Measurements from ENCODE around the gene KCMF1. TPM values are rescaled to one million over a fixed set of nuclear protein-coding genes. Genes with fewer than 3 reads are reported as not detected.
A peak's percentile ranks its signal among the peaks of the same experiment; 100 is the strongest.

KCMF1 gene
- total RNA-seq, 5 donors from 2014 or later (not counting 1 experiment from before 2014, with no cell fraction given), result 56.7 to 62.5 (median 60.3) TPM

GRCh38 chr2:84946204-84947009 is 24.6 kb upstream of the KCMF1 start:
- Histone ChIP-seq H3K4me3 (ENCODE audit: control insufficient read depth in 1 of 2, extremely low read depth in 1 of 2, low read length in 1 of 2) (peak overlapping the region; percentile 21 to 39), H3K36me3 (ENCODE audit: control insufficient read depth in 2 of 2, extremely low read depth in 1 of 2, insufficient read depth in 1 of 2, low read length in 1 of 2) (no peaks in the 10 kb centered on the region), H3K9me3 (no peaks in the 10 kb centered on the region), H3K4me1 (ENCODE audit: control insufficient read depth in 1 of 2, extremely low read depth in 1 of 2, insufficient read depth in 2 of 2, low read length in 2 of 2) (peaks cover 15 to 22% of the 10 kb centered on the region in 2 experiments), H3K27ac (ENCODE audit: low read length) (peak overlapping the region; percentile 63), H3K27me3 (replicated peaks in 1 of 2; ENCODE audit: control insufficient read depth in 2 of 2, extremely low read depth in 1 of 2, insufficient read depth in 2 of 2, low read length in 1 of 2) (no peaks in the 10 kb centered on the region)
- ChIA-PET POLR2A (interaction anchor here in 1 of 2 donors (0.6 kb wide), 2 partner anchors 17 to 54 kb away, joined by 3 to 16 read pairs; no protein-coding TSS in a partner anchor), CTCF (interaction anchor here (0.5 to 2.8 kb wide), 13 partner anchors 9 to 449 kb away, joined by 3 to 22 read pairs (median 4); partner anchors contain the start of gene TRABD2A (in 1 of the 2))
- 3% methylated on average over 8 of the region's 12 CpGs for WGBS (ENCODE audit: insufficient coverage)
- DNase-seq, result peak in 28 of 35 experiments; percentile 1 to 71 (median 22)
- Mint-ChIP-seq H3K36me3 (peaks cover 3% of the 10 kb centered on the region), H3K4me1 (peaks cover 24 to 44% (median 37%) of the 10 kb centered on the region in 3 donors), H3K27me3 (no peaks in the 10 kb centered on the region), H3K4me3 (peak overlapping the region; percentile 57 to 68 (median 57)), H3K27ac (peak overlapping the region; percentile 88 to 93), H3K9me3 (no peaks in the 10 kb centered on the region)
- peak; percentile 84 to 90 (median 85) for ATAC-seq (replicated peaks in 1 of 4)

DNA sequence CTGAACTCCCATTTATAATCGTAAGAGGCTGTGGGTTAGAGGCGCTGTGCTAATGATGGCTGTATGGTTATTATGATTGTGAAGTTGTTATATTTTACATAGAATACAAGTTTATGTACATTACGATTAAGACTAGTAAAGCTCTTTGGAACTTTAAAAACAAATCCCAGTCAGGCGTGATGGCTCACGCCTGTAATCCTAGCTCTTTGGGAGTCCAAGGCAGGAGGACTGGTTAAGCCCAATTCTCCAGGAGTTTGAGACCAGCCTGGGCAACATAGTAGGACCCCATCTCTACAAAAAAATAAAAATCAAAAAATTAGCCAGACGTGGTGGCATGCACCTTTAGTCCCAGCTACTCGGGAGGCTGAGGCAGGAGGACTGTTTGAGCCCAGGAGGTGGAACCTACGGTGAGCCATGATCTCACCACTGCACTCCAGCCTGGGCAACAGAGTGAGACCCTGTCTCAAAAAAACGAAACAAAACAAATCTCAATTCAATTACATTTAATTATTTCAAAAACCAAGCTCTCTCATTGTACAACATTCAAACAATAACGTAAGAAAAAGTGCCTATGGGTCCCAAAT is 23.9 kb upstream of the KCMF1 start:
- peak overlapping the region in 1 of 3 donors; percentile 57 for H3K4me3 Mint-ChIP-seq
- H3K4me1 Mint-ChIP-seq, result peaks cover 24 to 44% (median 35%) of the 10 kb centered on the region in 3 donors
- WGBS (ENCODE audit: insufficient coverage), result 96% methylated on average over 6 of the region's 10 CpGs

DNA sequence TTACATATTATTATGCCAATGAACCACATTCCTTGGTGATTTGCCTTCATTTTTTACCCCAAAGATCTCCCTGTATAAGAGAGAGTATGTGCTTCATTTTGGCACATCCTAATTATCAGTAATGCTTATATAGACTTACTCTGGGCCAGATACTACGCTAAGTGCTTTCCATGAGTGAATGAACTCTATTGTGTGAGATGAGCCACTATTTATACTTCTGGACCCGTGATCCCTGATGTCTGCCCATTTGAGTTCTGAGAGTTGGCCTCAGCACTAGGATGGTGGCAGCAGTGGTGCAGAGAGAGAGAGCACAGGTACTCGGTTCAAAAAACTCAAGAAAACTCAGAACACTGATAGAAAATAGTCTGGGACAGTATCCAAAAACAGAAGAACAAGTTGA is 17.4 kb upstream of the KCMF1 start:
- Histone ChIP-seq H3K4me1 (ENCODE audit: control insufficient read depth in 1 of 2, extremely low read depth in 1 of 2, insufficient read depth in 2 of 2, low read length in 2 of 2) (no peaks in the 10 kb centered on the region), H3K36me3 (ENCODE audit: control insufficient read depth in 2 of 2, extremely low read depth in 1 of 2, insufficient read depth in 1 of 2, low read length in 1 of 2) (no peaks in the 10 kb centered on the region), H3K4me3 (ENCODE audit: control insufficient read depth in 1 of 2, extremely low read depth in 1 of 2, low read length in 1 of 2) (no peak overlapping the region), H3K27ac (ENCODE audit: low read length) (no peak overlapping the region), H3K9me3 (no peaks in the 10 kb centered on the region), H3K27me3 (replicated peaks in 1 of 2; ENCODE audit: control insufficient read depth in 2 of 2, extremely low read depth in 1 of 2, insufficient read depth in 2 of 2, low read length in 1 of 2) (no peaks in the 10 kb centered on the region)
- ChIA-PET CTCF (interaction anchor here in 1 of 2 donors (0.6 kb wide), 1 partner anchor 63 kb away, joined by 3 read pairs; no protein-coding TSS in a partner anchor), POLR2A (interaction anchor here in 1 of 2 donors (0.5 kb wide), 1 partner anchor 94 kb away, joined by 3 read pairs; no protein-coding TSS in a partner anchor)
- Mint-ChIP-seq H3K4me1 (peaks cover 2 to 10% (median 7%) of the 10 kb centered on the region in 3 donors), H3K9me3 (no peaks in the 10 kb centered on the region), H3K36me3 (no peaks in the 10 kb centered on the region), H3K27me3 (no peaks in the 10 kb centered on the region), H3K27ac (no peak overlapping the region), H3K4me3 (no peak overlapping the region)
- WGBS (ENCODE audit: insufficient coverage), result no CpG with 5 or more reads among the region's 3 CpGs
- ATAC-seq (replicated peaks in 1 of 4) (no peak), DNase-seq (no peak)

More for the DNA sequence above, 23.9 kb upstream of the KCMF1 start:
- peak overlapping the region; percentile 63 for H3K27ac ChIP-seq (ENCODE audit: low read length)
- H3K9me3 ChIP-seq, result no peaks in the 10 kb centered on the region
- H3K36me3 Mint-ChIP-seq, result peaks cover 3% of the 10 kb centered on the region
- H3K9me3 Mint-ChIP-seq, result no peaks in the 10 kb centered on the region
- no peaks in the 10 kb centered on the region for H3K27me3 ChIP-seq (replicated peaks in 1 of 2; ENCODE audit: control insufficient read depth in 2 of 2, extremely low read depth in 1 of 2, insufficient read depth in 2 of 2, low read length in 1 of 2)
- ChIA-PET POLR2A (interaction anchor here in 1 of 2 donors (0.6 kb wide), 2 partner anchors 54 to 165 kb away, joined by 3 to 16 read pairs; no protein-coding TSS in a partner anchor), CTCF (interaction anchor here (0.6 to 2.8 kb wide), 7 partner anchors 21 to 450 kb away, joined by 3 to 22 read pairs (median 4); no protein-coding TSS in a partner anchor)
- H3K27ac Mint-ChIP-seq, result peak overlapping the region; percentile 88 to 93
- no peaks in the 10 kb centered on the region for H3K27me3 Mint-ChIP-seq
- H3K36me3 ChIP-seq (ENCODE audit: control insufficient read depth in 2 of 2, extremely low read depth in 1 of 2, insufficient read depth in 1 of 2, low read length in 1 of 2), result no peaks in the 10 kb centered on the region
- no peak overlapping the region for H3K4me3 ChIP-seq (ENCODE audit: control insufficient read depth in 1 of 2, extremely low read depth in 1 of 2, low read length in 1 of 2)
- ATAC-seq (replicated peaks in 1 of 4) (no peak), DNase-seq (no peak)
- H3K4me1 ChIP-seq (ENCODE audit: control insufficient read depth in 1 of 2, extremely low read depth in 1 of 2, insufficient read depth in 2 of 2, low read length in 2 of 2), result peaks cover 15 to 22% of the 10 kb centered on the region in 2 experiments

GRCh38 chr2:84954329-84954728 is 16.6 kb upstream of the KCMF1 start:
- H3K36me3 Mint-ChIP-seq, result no peaks in the 10 kb centered on the region
- 95% methylated on average over 4 of the region's 6 CpGs for WGBS (ENCODE audit: insufficient coverage)
- no peak overlapping the region for H3K4me3 Mint-ChIP-seq
- Histone ChIP-seq H3K36me3 (ENCODE audit: control insufficient read depth in 2 of 2, extremely low read depth in 1 of 2, insufficient read depth in 1 of 2, low read length in 1 of 2) (no peaks in the 10 kb centered on the region), H3K4me3 (ENCODE audit: control insufficient read depth in 1 of 2, extremely low read depth in 1 of 2, low read length in 1 of 2) (no peak overlapping the region), H3K9me3 (no peaks in the 10 kb centered on the region), H3K27me3 (replicated peaks in 1 of 2; ENCODE audit: control insufficient read depth in 2 of 2, extremely low read depth in 1 of 2, insufficient read depth in 2 of 2, low read length in 1 of 2) (no peaks in the 10 kb centered on the region), H3K4me1 (ENCODE audit: control insufficient read depth in 1 of 2, extremely low read depth in 1 of 2, insufficient read depth in 2 of 2, low read length in 2 of 2) (no peaks in the 10 kb centered on the region), H3K27ac (ENCODE audit: low read length) (no peak overlapping the region)
- H3K9me3 Mint-ChIP-seq, result no peaks in the 10 kb centered on the region
- ChIA-PET POLR2A (interaction anchor here in 1 of 2 donors (0.5 kb wide), 1 partner anchor 95 kb away, joined by 3 read pairs; no protein-coding TSS in a partner anchor), CTCF (interaction anchor here (0.6 to 0.7 kb wide), 2 partner anchors 35 to 48 kb away, joined by 4 to 9 read pairs; no protein-coding TSS in a partner anchor)
- H3K27ac Mint-ChIP-seq, result no peak overlapping the region
- no peaks in the 10 kb centered on the region for H3K27me3 Mint-ChIP-seq
- DNase-seq, result no peak
- no peak for ATAC-seq (replicated peaks in 1 of 4)
- H3K4me1 Mint-ChIP-seq, result peaks cover 3 to 10% (median 8%) of the 10 kb centered on the region in 3 donors

DNA sequence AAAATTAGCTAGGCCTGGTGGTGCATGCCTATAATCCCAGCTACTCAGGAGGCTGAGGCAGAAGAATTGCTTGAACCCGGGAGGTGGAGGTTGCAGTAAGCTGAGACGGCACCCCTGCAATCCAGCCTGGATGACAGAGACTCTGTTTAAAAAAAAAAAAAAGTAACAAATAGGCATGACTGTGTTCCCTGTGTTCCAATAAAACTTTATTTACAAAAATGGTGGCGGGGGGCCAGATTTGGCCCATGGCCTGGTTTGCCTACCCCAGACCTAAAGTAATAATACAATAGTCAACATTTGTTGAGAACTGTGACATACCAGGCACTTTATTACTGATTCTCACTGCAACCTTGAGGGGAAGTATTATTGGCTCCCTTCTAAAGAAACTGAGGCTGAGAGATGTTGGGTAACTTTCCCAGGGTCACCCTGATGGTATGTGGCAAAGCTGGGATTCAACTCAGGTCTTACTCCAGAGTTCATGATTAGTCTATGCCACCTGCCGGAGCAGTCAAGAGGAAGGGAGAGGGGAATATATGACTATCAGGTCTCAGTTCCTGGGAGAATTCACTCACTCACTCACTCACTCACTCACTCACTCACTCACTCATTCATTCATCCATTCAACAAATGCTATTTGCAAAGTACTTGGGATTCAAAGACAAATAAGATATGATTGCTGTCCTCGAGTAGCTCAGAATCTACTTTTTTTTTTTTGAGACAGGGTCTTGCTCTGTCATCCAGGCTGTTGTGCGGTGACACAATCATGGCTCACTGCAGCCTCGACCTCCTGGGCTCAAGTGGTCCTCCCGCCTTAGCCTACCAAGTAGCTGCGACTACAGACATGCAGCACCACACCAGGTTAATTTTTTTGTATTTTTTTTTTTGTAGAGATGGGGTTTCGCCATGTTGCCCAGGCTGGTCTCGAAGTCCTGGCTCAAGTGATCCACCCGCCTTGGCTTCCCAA is 14.3 kb upstream of the KCMF1 start:
- H3K36me3 Mint-ChIP-seq, result no peaks in the 10 kb centered on the region
- 94% methylated on average over 8 of the region's 12 CpGs for WGBS (ENCODE audit: insufficient coverage)
- no peaks in the 10 kb centered on the region for H3K4me1 ChIP-seq (ENCODE audit: control insufficient read depth in 1 of 2, extremely low read depth in 1 of 2, insufficient read depth in 2 of 2, low read length in 2 of 2)
- H3K36me3 ChIP-seq (ENCODE audit: control insufficient read depth in 2 of 2, extremely low read depth in 1 of 2, insufficient read depth in 1 of 2, low read length in 1 of 2), result peaks cover 0 to 3% of the 10 kb centered on the region in 2 donors
- H3K9me3 Mint-ChIP-seq, result no peaks in the 10 kb centered on the region
- ChIA-PET POLR2A (interaction anchor here in 1 of 2 donors (0.5 to 0.6 kb wide), 2 partner anchors 20 to 470 kb away, joined by 3 read pairs; no protein-coding TSS in a partner anchor), CTCF (interaction anchor here (0.5 to 1.0 kb wide), 3 partner anchors 22 to 334 kb away, joined by 3 to 5 read pairs (median 3); no protein-coding TSS in a partner anchor)
- no peak overlapping the region for H3K27ac ChIP-seq (ENCODE audit: low read length)
- peak overlapping the region in 1 of 2 donors; percentile 4 for H3K27ac Mint-ChIP-seq
- DNase-seq (no peak), ATAC-seq (replicated peaks in 1 of 4) (no peak)
- H3K27me3 Mint-ChIP-seq, result no peaks in the 10 kb centered on the region
- no peak overlapping the region for H3K4me3 Mint-ChIP-seq
- H3K4me1 Mint-ChIP-seq, result peaks cover 0 to 19% (median 7%) of the 10 kb centered on the region in 3 donors
- no peaks in the 10 kb centered on the region for H3K9me3 ChIP-seq
- H3K27me3 ChIP-seq (replicated peaks in 1 of 2; ENCODE audit: control insufficient read depth in 2 of 2, extremely low read depth in 1 of 2, insufficient read depth in 2 of 2, low read length in 1 of 2), result no peaks in the 10 kb centered on the region
- H3K4me3 ChIP-seq (ENCODE audit: control insufficient read depth in 1 of 2, extremely low read depth in 1 of 2, low read length in 1 of 2), result no peak overlapping the region

Data from T-cell (primary cell).